ENCODE measurements around the gene WDR76.

WDR76 gene

DNA sequence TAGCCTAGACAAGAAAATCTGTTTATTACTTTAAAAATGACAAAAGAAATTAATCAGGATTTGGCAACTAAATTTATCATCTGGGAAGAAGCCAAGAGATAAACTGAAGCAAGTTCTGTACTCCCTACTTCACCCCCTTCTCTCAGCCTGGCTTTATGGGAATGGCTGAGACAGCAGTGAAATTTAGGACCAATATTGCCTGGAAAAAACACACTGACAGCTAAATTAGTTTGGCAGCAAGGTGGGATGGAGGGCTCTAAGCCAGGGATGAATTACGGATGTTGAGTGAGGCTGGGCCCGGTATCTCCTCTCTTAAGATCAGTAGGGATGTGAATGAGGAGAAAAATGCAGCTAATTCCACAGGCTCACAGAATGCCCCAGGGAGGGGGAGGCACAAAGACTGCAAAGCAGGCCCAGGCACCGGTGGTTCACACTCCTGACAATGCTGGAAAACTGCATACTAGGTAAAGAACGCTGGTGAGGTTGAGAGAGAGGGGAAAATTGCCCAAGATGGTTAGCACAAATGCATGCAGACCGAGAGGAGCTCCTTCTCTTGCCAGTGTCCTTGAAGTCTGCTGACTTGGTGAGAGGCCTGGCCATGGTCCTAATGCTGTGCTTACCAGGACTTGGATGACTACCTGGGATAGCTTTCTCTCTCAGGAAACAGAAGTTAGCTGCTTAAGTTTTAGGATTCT is 89.0 kb downstream of the WDR76 start:
- FAIRE-seq, result no peak

DNA sequence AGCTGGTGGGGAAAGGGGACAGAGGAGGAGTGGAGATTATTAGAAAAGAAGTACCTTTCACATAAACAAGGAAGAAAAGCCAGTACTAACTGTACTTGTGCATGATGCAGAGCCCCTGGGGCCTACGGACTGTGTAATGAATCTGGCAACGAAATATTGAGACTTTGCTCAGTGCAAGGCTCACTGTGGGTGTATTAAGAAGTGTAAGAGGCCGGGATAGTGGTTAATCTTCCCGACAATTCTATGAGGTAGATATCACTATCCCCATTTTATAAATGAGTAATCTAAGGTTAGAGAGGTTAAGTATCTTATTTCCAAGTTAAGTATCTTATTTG is 89.5 kb downstream of the WDR76 start:
- FAIRE-seq, result no peak
